Naive thymus-derived CD8-positive, alpha-beta T cell (primary cell): ENCODE results near the gene ATP6V0C. TPM values are rescaled to one million over a fixed set of nuclear protein-coding genes. Genes with fewer than 3 reads are reported as not detected.
A peak's percentile ranks its signal among the peaks of the same experiment; 100 is the strongest.
"Not testable (repeated sequence)": the region's sequence is repeated elsewhere in the genome, so short reads cannot be mapped to it uniquely, and the experiment has no call there.

Source experiments
- ATAC-seq, 2 donors: fragments of 150-1000 bp; cut with Tn5 transposase in 1 of 2; sonication (Bioruptor Pico), chemical (Tn5 transposase) in 1 of 2; 1 replicate in 1 of 2; 2 replicates in 1 of 2; pipeline ENCODE4 v1.10.0; 2021; ENCODE audit warnings: mild to moderate bottlenecking in 2 of 2, moderate library complexity in 2 of 2
- POLR2A ChIA-PET: fragments of 350-600 bp; sonication (Branson Sonifier 250); formaldehyde crosslinking; loops from one replicate; lab custom pipeline; 2021; ENCODE audit warnings: antibody characterized with exemption; lab: Charles Lee
- DNase-seq, 10 donors: peaks; one replicate each; pipeline versions ENCODE4 v3.0.0 to v3.0.0-alpha.2; 2020 to 2022
- H3K27ac Mint-ChIP-seq, 10 donors: one replicate each; pipeline ENCODE4 v1.8.0; 2020 to 2022; ENCODE audit warnings: mild to moderate bottlenecking in 10 of 10, mixed read lengths in 10 of 10, moderate library complexity in 4 of 10, inconsistent platforms in 1 of 10
- H3K27me3 Mint-ChIP-seq, 5 donors: one replicate each; pipeline ENCODE4 v1.8.0; 2021 to 2022; ENCODE audit warnings: mixed read lengths in 5 of 5
- H3K36me3 Mint-ChIP-seq, 3 donors: one replicate each; pipeline ENCODE4 v1.8.0; 2020 to 2022; ENCODE audit warnings: mixed read lengths in 3 of 3, mild to moderate bottlenecking in 2 of 3, inconsistent platforms in 1 of 3
- H3K4me1 Mint-ChIP-seq, 4 donors: one replicate each; pipeline ENCODE4 v1.8.0; 2021 to 2022; ENCODE audit warnings: mixed read lengths in 4 of 4
- H3K4me3 Mint-ChIP-seq, 10 donors: one replicate each; pipeline ENCODE4 v1.8.0; 2020 to 2022; ENCODE audit warnings: mild to moderate bottlenecking in 10 of 10, mixed read lengths in 10 of 10, moderate library complexity in 6 of 10, inconsistent platforms in 1 of 10
- H3K9me3 Mint-ChIP-seq, 9 donors: one replicate each; pipeline ENCODE4 v1.8.0; 2020 to 2022; ENCODE audit warnings: mixed read lengths in 9 of 9, mild to moderate bottlenecking in 3 of 9, inconsistent platforms in 1 of 9, moderate library complexity in 1 of 9
- polyA plus RNA-seq, 3 donors: library from polyadenylated mRNA; unstranded; fragments of 300-500 nt; fragmentation: Illumina TruSeq; gene quantifications; one replicate each; pipeline ENCODE4 v1.2.3, GENCODE V29; 2021
- total RNA-seq, 8 experiments: library from RNA in 2 of 8; stranded (reverse) in 2 of 8; gene quantifications; one replicate each; pipeline ENCODE4 v1.2.3 and lab custom pipeline; 2021 to 2026

ATP6V0C gene
- total and polyA plus RNA-seq, 5 experiments from 2014 or later = 74.9 to 123 (median 84.9) TPM

- DNase-seq (no peak), ATAC-seq (no peak)
- Mint-ChIP-seq H3K36me3 (peaks cover 0 to 31% (median 1%) of the 10 kb centered on the region in 3 donors), H3K9me3 (no peaks in the 10 kb centered on the region), H3K4me1 (peaks cover 9 to 42% (median 16%) of the 10 kb centered on the region in 4 donors), H3K27me3 (peaks cover 0 to 3% (median 0%) of the 10 kb centered on the region in 5 donors), H3K27ac (no peak overlapping the region), H3K4me3 (no peak overlapping the region)
- POLR2A ChIA-PET = interaction anchor here (0.9 to 10.6 kb wide), 3 partner anchors 9 to 15 kb away, joined by 3 to 146 read pairs (median 3); partner anchors contain the start of genes AMDHD2, ATP6V0C and PDPK1
Measured at GRCh38 chr16:2528161-2529060, 14.7 kb downstream of the ATP6V0C start.

DNA sequence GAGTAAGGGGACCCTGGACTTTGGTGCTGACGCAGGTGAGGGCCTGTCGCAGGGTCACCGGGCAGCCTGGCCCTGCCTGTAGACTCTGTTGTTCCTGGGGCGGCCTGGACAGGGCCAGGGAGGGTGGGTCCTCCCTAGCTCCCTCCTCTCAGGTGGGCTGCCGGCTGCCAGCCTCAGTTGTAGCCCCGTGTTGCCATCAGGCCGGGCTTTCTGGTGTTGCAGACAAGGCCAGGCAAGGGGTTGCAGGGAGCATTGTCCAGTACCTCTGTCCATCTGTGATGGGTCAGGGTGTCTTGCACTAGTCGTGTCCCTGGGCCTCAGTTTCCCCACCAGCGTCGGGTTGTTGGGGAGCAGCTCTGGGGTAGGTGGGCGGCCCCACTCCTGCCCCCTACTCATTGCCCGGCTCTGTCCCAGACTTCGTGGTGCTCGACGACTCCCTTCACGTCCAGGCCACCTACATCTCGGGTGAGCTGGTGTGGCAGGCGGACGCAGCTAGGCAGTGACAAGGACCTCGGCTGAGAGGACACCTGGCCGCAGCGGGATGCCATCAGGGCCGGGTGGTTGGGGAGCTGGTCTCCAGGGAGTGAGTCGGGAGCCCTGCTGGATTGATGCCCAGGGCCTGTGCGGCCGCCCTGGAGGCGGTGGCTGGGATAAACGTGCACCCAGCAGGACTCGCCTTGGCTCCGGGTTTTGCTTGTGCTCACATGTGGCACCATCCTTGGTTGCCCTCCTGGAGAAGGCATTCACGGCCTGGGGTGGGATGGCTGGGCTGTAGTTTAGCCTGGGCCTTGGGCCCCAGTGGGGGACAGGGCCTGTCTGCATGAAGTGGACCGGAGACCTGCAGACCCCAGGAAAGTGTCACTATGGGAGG is 15.5 kb downstream of the ATP6V0C start:
- H3K4me1 Mint-ChIP-seq = peaks cover 10 to 33% (median 17%) of the 10 kb centered on the region in 4 donors
- peaks cover 0 to 25% (median 1%) of the 10 kb centered on the region in 3 donors for H3K36me3 Mint-ChIP-seq
- POLR2A ChIA-PET = interaction anchor here (0.6 to 10.6 kb wide), 4 partner anchors 9 to 310 kb away, joined by 3 to 146 read pairs (median 4); partner anchors contain the start of genes AMDHD2, ATP6V0C and PDPK1
- no peaks in the 10 kb centered on the region for H3K9me3 Mint-ChIP-seq
- H3K27ac Mint-ChIP-seq = peak overlapping the region in 3 of 10 donors; percentile 16 to 80 (median 35)
- no peak for DNase-seq
- peak overlapping the region in 1 of 10 donors; percentile 95 for H3K4me3 Mint-ChIP-seq
- peaks cover 0 to 3% (median 0%) of the 10 kb centered on the region in 5 donors for H3K27me3 Mint-ChIP-seq
- ATAC-seq = no peak

DNA sequence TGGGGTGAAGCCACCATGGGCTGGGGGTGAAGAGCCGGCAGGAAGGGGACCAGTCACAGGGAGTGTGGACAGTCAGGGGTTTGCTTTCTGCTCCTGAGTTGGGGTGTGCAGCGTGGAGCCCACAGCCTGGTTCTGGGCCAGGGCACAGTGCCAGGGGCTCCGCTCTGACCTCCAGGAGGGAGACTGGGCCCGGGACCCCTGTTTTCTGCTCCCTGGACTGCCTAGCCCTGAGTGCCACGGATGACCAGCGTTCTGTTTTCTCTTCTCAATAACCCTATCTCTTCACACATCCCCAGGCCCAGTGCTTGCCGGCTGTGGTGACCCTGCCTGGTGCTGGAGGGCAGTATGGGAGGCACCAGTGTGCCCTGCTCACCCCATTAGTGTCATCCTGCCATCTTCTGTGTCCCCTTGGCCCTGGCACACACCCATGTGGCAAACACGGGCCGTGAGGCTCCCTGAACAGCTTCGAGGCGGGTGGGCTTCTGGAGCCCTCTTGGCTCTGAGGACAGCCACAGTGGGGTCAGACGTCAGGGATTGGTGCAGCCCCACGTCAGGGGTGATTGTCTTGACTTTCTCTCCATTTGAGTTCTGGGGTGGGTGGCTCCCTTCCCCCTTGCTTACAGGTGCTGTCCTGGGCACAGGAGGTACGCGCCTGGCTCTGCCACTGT is 16.3 kb downstream of the ATP6V0C start:
- Mint-ChIP-seq H3K27me3 (peaks cover 0 to 3% (median 0%) of the 10 kb centered on the region in 5 donors), H3K27ac (peak overlapping the region in 8 of 10 donors; percentile 16 to 80 (median 63)), H3K36me3 (peaks cover 0 to 17% (median 1%) of the 10 kb centered on the region in 3 donors), H3K4me1 (peaks cover 9 to 26% (median 16%) of the 10 kb centered on the region in 4 donors), H3K9me3 (no peaks in the 10 kb centered on the region), H3K4me3 (peak overlapping the region in 9 of 10 donors; percentile 10 to 95 (median 41))
- POLR2A ChIA-PET = interaction anchor here (1.6 to 10.6 kb wide), 3 partner anchors 8 to 17 kb away, joined by 3 to 146 read pairs (median 98); partner anchors contain the start of genes AMDHD2, ATP6V0C and PDPK1
- ATAC-seq = no peak
- DNase-seq = no peak

- no peak for ATAC-seq
- Mint-ChIP-seq H3K36me3 (peaks cover 0 to 12% (median 1%) of the 10 kb centered on the region in 3 donors), H3K27ac (peak overlapping the region in 9 of 10 donors; percentile 92 to 100 (median 99)), H3K27me3 (peaks cover 0 to 3% (median 0%) of the 10 kb centered on the region in 5 donors), H3K4me1 (peaks cover 9 to 27% (median 18%) of the 10 kb centered on the region in 4 donors), H3K9me3 (no peaks in the 10 kb centered on the region), H3K4me3 (peak overlapping the region; percentile 92 to 100 (median 96))
- DNase-seq = no peak
- POLR2A ChIA-PET = interaction anchor here (0.6 to 10.6 kb wide), 4 partner anchors 11 to 142 kb away, joined by 3 to 146 read pairs (median 50); partner anchors contain the start of genes AMDHD2 and ATP6V0C
Measured at GRCh38 chr16:2530629-2531318, 17.0 kb downstream of the ATP6V0C start.

DNA sequence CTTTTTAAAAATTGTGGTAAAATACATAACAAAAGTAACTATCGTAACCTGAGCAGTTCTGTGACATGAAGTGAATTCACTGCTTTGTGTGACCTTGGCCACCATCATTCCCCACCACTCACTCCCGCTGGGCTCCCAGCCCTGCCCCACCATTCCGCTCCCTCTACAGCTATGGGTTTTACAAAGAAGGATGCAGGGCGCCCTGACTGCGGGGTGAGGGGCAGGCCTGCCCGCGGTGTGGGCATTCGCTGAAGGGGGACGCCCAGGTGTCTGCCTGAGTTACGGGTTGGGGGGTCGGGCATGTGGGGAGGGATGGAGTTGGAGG is 17.6 kb downstream of the ATP6V0C start, which contains the start of gene CEMP1:
Gene CEMP1, minus strand, starts transcription at position 38 of the 325 bp plus-strand sequence. CDS start 335 bp downstream, outside the sequence.
- peak within 1 kb of the TSS; percentile 92 to 100 (median 99) for H3K27ac Mint-ChIP-seq
- H3K9me3 Mint-ChIP-seq = no peaks in the 10 kb centered on the region
- peak within 1 kb of the TSS; percentile 92 to 100 (median 96) for H3K4me3 Mint-ChIP-seq
- H3K4me1 Mint-ChIP-seq = peaks cover 9 to 31% (median 19%) of the 10 kb centered on the region in 4 donors
- POLR2A ChIA-PET = interaction anchor here (0.6 to 10.6 kb wide), 5 partner anchors 12 to 142 kb away, joined by 3 to 146 read pairs (median 4); partner anchors contain the start of genes AMDHD2 and ATP6V0C
- peaks cover 0 to 3% (median 0%) of the 10 kb centered on the region in 5 donors for H3K27me3 Mint-ChIP-seq
- peaks cover 0 to 7% (median 0%) of the 10 kb centered on the region in 3 donors for H3K36me3 Mint-ChIP-seq
- DNase-seq (no peak), ATAC-seq (no peak)

DNA sequence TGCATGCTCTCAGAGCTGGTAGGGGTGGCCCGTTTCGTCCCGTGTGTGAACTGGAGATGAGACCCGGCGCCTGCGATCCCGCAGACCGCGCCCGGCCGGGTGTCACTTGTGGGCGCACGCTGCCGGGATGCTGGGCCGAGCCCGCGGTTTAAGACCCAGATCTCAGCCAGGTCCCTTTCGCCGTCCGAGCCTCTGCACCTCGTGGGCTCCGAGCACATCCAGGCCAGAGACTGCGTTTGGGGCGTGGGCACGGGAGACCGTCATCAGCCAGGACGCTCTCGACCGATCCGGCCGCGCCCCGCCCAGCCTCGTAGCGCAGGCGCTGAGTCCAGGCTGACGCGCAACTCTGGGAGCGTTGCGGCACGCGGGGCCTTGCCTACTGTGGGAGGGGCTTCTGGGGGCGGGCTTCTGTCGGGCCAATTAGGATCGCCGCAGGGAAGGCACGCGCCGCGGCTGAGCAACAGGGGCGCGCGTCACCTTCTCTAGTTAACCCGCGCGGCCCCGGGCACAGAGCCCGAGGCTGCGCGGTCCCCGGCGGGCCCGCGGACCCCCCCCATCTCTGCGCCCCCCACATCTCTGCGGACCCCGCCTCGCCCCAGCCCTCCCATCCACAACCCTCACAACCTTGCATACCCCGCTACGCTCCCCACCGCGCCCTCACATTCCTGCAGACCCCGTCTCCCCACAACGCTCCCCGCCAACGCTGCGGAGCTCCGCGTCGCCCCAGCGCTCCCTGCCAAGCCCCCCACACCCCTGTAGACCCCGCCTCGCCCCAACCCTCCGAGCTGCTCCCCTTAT is 18.1 kb downstream of the ATP6V0C start:
- H3K27me3 Mint-ChIP-seq = peaks cover 0 to 3% (median 0%) of the 10 kb centered on the region in 5 donors
- POLR2A ChIA-PET = interaction anchor here (0.6 to 10.6 kb wide), 16 partner anchors 8 to 1943 kb away, joined by 3 to 146 read pairs (median 4); partner anchors contain the start of genes AMDHD2, ATP6V0C, ELOB and PGP

DNA sequence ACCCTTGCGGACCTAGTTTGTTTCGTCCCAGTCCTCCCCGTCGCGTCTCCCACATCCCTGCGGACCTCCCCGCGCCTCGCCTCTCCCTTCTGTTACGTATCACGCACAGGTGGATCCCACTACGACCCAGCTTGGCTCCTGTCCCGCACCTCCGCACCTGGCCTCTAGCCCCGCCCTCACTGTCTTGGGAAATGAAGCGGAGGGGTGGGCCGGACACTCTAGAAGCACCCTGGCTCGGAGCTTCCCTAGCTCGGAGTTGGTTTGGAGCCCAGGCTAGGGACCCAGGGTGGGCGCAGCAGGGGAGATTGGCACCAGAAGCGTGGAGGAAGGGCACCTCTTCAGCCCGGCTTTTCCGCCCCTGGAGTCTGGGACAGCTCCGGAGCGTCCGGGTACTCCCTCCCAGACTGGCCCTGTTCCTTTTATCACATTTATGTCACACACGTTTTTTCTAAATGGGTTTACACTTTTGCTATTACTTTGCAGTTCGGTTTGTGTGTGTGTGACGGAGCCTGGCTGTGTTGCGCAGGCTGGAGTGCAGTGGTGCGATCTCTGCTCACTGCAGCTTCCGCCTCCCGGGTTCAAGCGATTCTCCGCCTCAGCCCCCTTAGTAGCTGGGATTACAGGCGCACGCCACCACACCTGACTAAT is 18.9 kb downstream of the ATP6V0C start:
- Mint-ChIP-seq H3K36me3 (no peaks in the 10 kb centered on the region), H3K4me1 (peaks cover 9 to 39% (median 25%) of the 10 kb centered on the region in 4 donors), H3K27me3 (peaks cover 0 to 3% (median 0%) of the 10 kb centered on the region in 5 donors), H3K27ac (peak overlapping the region; percentile 92 to 100 (median 99)), H3K9me3 (no peaks in the 10 kb centered on the region), H3K4me3 (peak overlapping the region; percentile 92 to 100 (median 96))
- DNase-seq (peak; percentile 45 to 82 (median 70)), ATAC-seq (peak; percentile 32 to 42)
- POLR2A ChIA-PET = interaction anchor here (0.6 to 10.6 kb wide), 17 partner anchors 8 to 1944 kb away, joined by 3 to 146 read pairs (median 4); partner anchors contain the start of genes AMDHD2, ATP6V0C, ELOB and PGP

More for the DNA sequence above, 18.1 kb downstream of the ATP6V0C start:
- ATAC-seq = peak; percentile 85 to 89
- H3K36me3 Mint-ChIP-seq = peaks cover 0 to 4% (median 0%) of the 10 kb centered on the region in 3 donors
- no peaks in the 10 kb centered on the region for H3K9me3 Mint-ChIP-seq
- peak overlapping the region; percentile 92 to 100 (median 96) for H3K4me3 Mint-ChIP-seq
- peaks cover 9 to 34% (median 23%) of the 10 kb centered on the region in 4 donors for H3K4me1 Mint-ChIP-seq
- H3K27ac Mint-ChIP-seq = peak overlapping the region; percentile 92 to 100 (median 99)
- DNase-seq = peak; percentile 89 to 98 (median 96)

GRCh38 chr16:2533142-2533755 is 19.5 kb downstream of the ATP6V0C start:
- Mint-ChIP-seq H3K4me1 (peaks cover 9 to 39% (median 25%) of the 10 kb centered on the region in 4 donors), H3K27ac (peak overlapping the region; percentile 92 to 100 (median 99)), H3K4me3 (peak overlapping the region; percentile 92 to 100 (median 96))
- not testable (repeated sequence) for H3K36me3 Mint-ChIP-seq, ATAC-seq, H3K9me3 Mint-ChIP-seq, DNase-seq, H3K27me3 Mint-ChIP-seq
- POLR2A ChIA-PET = interaction anchor here (0.6 to 10.6 kb wide), 12 partner anchors 9 to 1945 kb away, joined by 3 to 146 read pairs (median 4); partner anchors contain the start of genes AMDHD2, ATP6V0C, ELOB and PGP

DNA sequence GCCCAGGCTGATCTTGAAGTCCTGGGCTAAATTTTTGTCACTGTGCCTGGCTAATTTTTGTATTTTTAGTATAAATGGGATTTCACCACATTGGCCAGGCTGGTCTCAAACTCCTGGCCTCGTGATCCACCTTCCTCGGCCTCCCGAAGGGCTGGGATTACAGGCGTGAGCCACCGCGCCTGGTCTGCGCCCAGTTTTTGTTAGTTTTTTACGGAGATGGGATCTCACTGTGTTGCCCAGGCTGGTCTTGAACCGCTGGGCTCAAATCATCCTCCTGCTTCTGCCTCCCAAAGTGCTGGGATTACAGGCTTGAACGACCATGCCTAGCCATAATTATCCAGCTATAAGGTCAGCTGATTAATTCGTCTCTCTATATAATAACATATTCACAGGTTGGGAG is 20.2 kb downstream of the ATP6V0C start:
- no peak for DNase-seq
- peak overlapping the region; percentile 59 to 92 (median 83) for H3K27ac Mint-ChIP-seq
- H3K27me3 Mint-ChIP-seq = peaks cover 0 to 3% (median 0%) of the 10 kb centered on the region in 5 donors
- H3K4me1 Mint-ChIP-seq = peaks cover 11 to 42% (median 29%) of the 10 kb centered on the region in 4 donors
- peak overlapping the region; percentile 44 to 86 (median 64) for H3K4me3 Mint-ChIP-seq
- no peak for ATAC-seq
- POLR2A ChIA-PET = interaction anchor here (4.0 to 10.6 kb wide), 2 partner anchors 14 to 20 kb away, joined by 98 to 146 read pairs; partner anchors contain the start of genes AMDHD2 and ATP6V0C
- H3K9me3 Mint-ChIP-seq = no peaks in the 10 kb centered on the region
- no peaks in the 10 kb centered on the region for H3K36me3 Mint-ChIP-seq
